T follicular helper cell (primary cell): Measurements from ENCODE around the gene LRRFIP2.

Experiments used
- DNase-seq: peaks from one replicate; pipeline ENCODE4 v3.0.0-alpha.2; 2020; ENCODE audit warnings: low read depth

LRRFIP2 gene

GRCh38 chr3:37115446-37115845 is 58.9 kb downstream of the LRRFIP2 start:
- DNase-seq: no peak

- DNase-seq: no peak
Measured at GRCh38 chr3:37114251-37115145, 59.9 kb downstream of the LRRFIP2 start.

GRCh38 chr3:37112987-37113386 is 61.4 kb downstream of the LRRFIP2 start:
- no peak for DNase-seq

- DNase-seq: no peak
Measured at GRCh38 chr3:37111199-37111598, 63.2 kb downstream of the LRRFIP2 start.

GRCh38 chr3:37107846-37108245 is 66.5 kb downstream of the LRRFIP2 start:
- no peak for DNase-seq

GRCh38 chr3:37103103-37103808 is 71.1 kb downstream of the LRRFIP2 start:
- DNase-seq: no peak

- DNase-seq: no peak
Measured at GRCh38 chr3:37100411-37100810, 74.0 kb downstream of the LRRFIP2 start.

GRCh38 chr3:37099469-37099868 is 74.9 kb downstream of the LRRFIP2 start:
- DNase-seq: no peak

- no peak for DNase-seq
Measured at GRCh38 chr3:37098884-37099283, 75.5 kb downstream of the LRRFIP2 start.

- no peak for DNase-seq
Measured at GRCh38 chr3:37097776-37098175, 76.6 kb downstream of the LRRFIP2 start.

GRCh38 chr3:37096975-37097374 is 77.4 kb downstream of the LRRFIP2 start:
- no peak for DNase-seq

GRCh38 chr3:37096288-37096687 is 78.1 kb downstream of the LRRFIP2 start:
- no peak for DNase-seq

- no peak for DNase-seq
Measured at GRCh38 chr3:37094636-37095035, 79.7 kb downstream of the LRRFIP2 start.

GRCh38 chr3:37093481-37093880 is 80.9 kb downstream of the LRRFIP2 start:
- no peak for DNase-seq

- DNase-seq: no peak
Measured at GRCh38 chr3:37092484-37092883, 81.9 kb downstream of the LRRFIP2 start.

GRCh38 chr3:37087870-37088269 is 86.5 kb downstream of the LRRFIP2 start:
- DNase-seq: no peak

GRCh38 chr3:37086918-37087317 is 87.5 kb downstream of the LRRFIP2 start:
- no peak for DNase-seq

- DNase-seq: no peak
Measured at GRCh38 chr3:37082317-37082716, 92.1 kb downstream of the LRRFIP2 start.

- DNase-seq: no peak
Measured at GRCh38 chr3:37075955-37076354, 98.4 kb downstream of the LRRFIP2 start.

GRCh38 chr3:37074178-37074577 is 100.2 kb downstream of the LRRFIP2 start:
- no peak for DNase-seq

GRCh38 chr3:37072892-37073291 is 101.5 kb downstream of the LRRFIP2 start:
- no peak for DNase-seq

- no peak for DNase-seq
Measured at GRCh38 chr3:37071921-37072320, 102.5 kb downstream of the LRRFIP2 start.

- no peak for DNase-seq
Measured at GRCh38 chr3:37068031-37068430, 106.4 kb downstream of the LRRFIP2 start.
